Loucy (cell line): ENCODE data around the gene TMED3.

Source experiments
- CTCF ChIP-seq: fragments of 200-600 bp; sonication (generic); conservative IDR thresholded peaks from 2 replicates; pipeline ENCODE4 v1.5.1; 2014; ENCODE audit warnings: mild to moderate bottlenecking, antibody characterized with exemption, low read length
- EZH2phosphoT487 ChIP-seq: fragments of 200-600 bp; IDR thresholded peaks from 2 replicates; pipeline ENCODE4 v1.6.1; 2018; ENCODE audit warnings: antibody characterized with exemption, mild to moderate bottlenecking, moderate library complexity, borderline replicate concordance

- TF ChIP-seq CTCF (no peak), EZH2phosphoT487 (no peak)
These were observed 12.0 kb downstream of the TMED3 start for GRCh38 chr15:79322945-79323344.
